HG03521 (cell line): Measurements from ENCODE around the gene ROR2.

Source experiments
- ATAC-seq: cut with Tn5 transposase; IDR thresholded peaks from one replicate; pipeline ENCODE4 v1.9.1; 2021; ENCODE audit warnings: mild to moderate bottlenecking, moderate library complexity; ENCODE audit not compliant: unreplicated experiment

The ROR2 gene

GRCh38 chr9:91903126-91903911 lies 46.7 kb downstream of the ROR2 start:
- no peak for ATAC-seq

- no peak for ATAC-seq
Measured at GRCh38 chr9:91902475-91903125, 47.4 kb downstream of the ROR2 start.

DNA sequence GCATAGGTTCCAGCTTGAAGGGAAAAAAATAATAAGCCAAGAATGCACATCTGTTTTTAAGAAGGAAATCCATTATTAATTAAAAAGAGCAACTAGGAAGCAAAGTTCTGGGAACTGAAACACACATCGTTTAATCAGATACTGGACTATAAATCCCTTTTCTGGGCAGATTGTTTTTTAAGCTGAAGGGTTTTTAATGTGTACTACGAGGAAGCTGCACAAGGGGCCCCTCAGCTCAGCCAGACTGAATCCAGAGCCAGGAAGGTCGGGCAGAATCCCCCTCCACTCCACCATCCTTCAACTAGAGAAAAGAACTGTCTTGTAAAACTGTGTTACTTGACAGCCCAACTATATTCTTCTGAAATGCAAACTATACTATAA lies 49.2 kb downstream of the ROR2 start:
- no peak for ATAC-seq

- ATAC-seq: no peak
Measured at GRCh38 chr9:91900055-91900796, 49.8 kb downstream of the ROR2 start.

DNA sequence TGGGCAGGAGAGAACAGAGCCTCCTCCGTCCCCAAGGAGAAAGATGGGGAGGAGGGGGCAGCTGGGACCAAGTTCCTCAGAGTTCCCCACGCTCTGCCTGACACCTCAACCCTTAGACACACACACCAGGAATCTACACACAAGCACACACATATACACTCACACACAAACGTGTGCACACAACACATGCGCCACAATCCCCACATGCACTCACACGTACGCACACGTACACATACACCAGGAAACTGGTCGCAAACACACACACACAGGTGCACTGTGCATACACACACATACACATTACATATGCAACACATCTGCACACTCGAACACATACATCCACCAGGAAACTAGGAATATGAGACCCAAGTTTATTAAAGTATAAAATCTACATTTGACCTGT lies 50.4 kb downstream of the ROR2 start:
- ATAC-seq: no peak

- no peak for ATAC-seq
Measured at GRCh38 chr9:91899219-91899563, 50.8 kb downstream of the ROR2 start.

GRCh38 chr9:91898451-91899218 lies 51.4 kb downstream of the ROR2 start:
- no peak for ATAC-seq

- no peak for ATAC-seq
Measured at GRCh38 chr9:91897201-91897600, 52.8 kb downstream of the ROR2 start.

DNA sequence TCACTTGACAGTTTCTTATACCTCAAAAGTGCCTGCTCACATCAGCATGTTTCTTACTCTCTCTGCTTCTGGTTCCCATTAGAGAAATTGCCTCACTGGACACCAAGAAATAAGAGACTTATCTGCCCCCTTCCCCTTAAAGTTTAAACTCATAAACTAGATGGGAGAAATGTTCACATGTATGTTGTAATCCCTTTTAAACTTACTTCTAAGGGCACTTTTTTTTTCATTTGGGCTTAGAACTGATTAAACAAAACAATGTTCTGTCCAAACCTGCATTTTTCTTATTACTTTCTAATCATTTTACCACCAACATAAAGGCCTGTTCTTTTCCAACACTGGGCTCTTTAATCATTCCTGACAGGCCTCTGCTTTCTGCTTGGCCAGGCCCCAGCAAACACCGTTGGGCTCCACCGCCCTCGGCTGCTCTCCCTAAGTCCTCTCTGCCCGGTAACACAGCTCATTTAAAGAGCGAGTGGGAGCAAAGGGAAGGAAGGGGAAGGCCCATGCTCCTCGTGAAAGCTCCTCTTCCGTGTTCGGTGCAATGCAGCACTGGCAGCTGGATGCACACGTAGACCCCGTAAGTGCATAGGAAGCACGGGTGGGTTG lies 53.4 kb downstream of the ROR2 start:
- ATAC-seq: no peak

GRCh38 chr9:91896097-91896496 lies 53.9 kb downstream of the ROR2 start:
- no peak for ATAC-seq

GRCh38 chr9:91894536-91894935 lies 55.5 kb downstream of the ROR2 start:
- no peak for ATAC-seq

DNA sequence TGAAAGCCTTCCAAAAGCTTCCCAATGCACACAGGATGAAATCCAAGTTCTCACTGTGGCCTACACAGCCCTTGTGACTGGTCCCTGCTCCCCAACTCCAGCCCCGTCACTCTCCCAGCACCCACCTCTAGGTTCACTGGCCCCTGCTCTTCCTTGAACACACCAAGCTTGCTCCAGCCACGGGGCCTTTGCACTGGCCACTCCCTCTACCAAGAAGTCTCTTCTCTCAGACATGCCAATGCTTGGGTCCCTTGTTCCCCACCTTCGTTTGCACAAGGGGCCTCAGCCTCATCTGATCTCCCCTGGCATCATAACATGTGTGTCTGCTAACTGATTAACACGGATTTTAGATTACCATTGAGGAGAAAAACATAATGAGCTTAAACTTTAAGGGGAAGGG lies 56.0 kb downstream of the ROR2 start:
- no peak for ATAC-seq

DNA sequence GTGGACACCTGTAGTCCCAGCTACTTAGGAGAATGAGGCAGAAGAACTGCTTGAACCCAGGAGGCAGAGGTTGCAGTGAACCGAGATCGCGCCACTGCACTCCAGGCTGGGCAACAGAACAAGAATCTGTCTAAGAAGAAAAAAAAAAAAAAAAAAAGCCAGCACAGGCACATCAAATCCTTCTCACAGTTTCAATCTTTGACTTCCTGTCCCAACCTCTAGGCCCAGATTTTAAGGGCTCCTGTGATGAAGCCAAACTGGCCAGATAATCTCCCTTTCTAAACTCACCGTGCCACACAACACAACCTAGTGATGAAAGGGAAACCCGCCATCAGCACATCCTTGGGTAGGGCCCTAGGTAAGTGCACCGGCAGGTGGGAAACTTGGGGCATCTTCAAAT lies 58.1 kb downstream of the ROR2 start:
- ATAC-seq: no peak

DNA sequence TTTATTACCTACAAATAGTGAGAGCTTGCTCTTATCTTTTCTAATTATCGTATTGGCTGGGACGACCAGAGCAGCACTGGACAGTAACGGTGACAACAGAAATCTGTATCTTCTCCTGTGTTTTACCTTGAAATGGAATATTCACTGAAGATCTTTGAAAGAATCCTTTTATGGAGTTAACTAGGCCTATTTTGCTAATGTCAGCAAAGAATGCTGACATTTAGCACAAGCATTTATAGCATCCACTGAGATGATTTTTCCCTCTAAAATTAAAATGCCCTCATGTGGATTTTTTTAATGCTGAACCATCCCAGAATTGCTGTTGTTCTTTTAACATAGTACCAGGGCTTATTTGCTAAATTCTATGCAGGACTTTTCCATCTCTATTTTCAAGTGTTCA lies 59.4 kb downstream of the ROR2 start:
- ATAC-seq: no peak

DNA sequence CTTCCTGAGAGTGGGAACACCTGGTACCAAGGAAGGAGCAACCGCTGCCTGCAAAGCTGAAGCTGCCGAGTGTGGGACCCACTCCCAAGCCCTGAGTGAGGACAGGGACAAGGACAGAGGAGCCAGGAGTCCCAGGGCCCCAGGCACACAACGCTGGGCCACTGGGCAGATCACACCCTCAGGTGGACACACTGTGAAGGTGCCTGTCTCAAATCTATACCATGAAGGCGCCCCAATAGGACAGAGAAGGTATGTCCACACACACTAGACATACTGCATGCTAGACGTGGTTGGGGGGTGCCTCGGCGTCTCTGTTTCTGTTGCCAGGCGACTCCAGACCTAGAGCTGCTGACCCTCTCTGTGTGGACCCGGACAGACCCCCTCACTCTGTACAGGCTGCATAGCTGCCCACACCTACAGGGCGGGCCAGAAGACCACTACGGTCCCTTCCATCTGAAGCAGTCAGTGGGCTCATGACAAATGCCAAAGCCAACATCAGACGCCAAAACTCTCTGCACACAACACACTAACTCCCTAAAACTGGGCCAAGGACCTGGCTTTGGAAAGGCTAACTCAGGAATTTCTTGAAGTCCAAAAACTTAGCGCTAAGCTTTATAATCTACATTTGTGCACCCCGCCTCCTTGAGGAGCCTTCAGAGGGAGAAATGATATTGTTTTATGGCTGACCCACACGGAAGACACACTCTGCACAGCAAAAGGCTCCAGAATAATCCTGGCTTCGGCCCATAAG lies 60.7 kb downstream of the ROR2 start:
- no peak for ATAC-seq

DNA sequence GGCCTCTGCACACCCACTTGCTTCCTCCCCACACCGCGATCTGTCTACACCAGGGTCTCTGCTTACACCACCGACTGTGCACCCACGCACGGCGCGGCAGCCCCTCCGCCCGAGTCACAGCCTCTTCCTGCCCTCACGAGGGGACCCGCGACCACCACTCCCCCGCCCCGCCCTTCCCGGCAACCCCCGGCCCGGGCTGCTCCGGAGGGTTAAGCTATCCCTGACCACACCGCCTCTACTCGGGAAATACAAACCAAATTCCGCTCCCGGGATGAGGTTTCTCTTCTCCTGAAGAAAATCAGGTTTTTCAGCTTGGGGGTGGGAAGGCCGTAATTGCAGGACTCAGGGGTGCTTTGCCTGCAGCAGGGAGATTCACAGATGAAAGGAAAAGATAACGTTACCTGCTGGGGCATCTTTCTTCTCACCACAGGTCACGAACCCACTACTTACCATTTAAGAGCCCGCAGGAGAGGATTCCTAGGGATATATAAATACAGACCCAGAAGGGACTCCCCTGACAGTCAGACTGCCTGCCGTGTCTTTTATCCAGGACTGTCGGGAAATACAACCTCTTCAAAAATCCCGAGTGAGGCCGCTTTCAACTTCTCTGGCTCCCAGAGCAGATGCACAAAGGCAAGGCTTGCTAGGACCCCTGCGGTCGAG lies 63.5 kb downstream of the ROR2 start:
- ATAC-seq: no peak

GRCh38 chr9:91885746-91886413 lies 64.1 kb downstream of the ROR2 start:
- no peak for ATAC-seq

GRCh38 chr9:91884696-91885687 lies 65.0 kb downstream of the ROR2 start:
- no peak for ATAC-seq
